IMR-90 (cell line): ENCODE results near the gene NOVA2. TPM values are rescaled to one million over a fixed set of nuclear protein-coding genes. Genes with fewer than 3 reads are reported as not detected.

Source experiments
- ATAC-seq: fragments of 200-7000 bp; cut with Tn5 transposase; 2 replicates; pipeline ENCODE4 v1.9.1; 2020; ENCODE audit warnings: low read depth, mild to moderate bottlenecking, moderate library complexity
- BruUV-seq: library from RNA; stranded (reverse); fragments of 400-500 nt; replicated peaks from 2 replicates; lab custom pipeline; 2021; lab: Mats Ljungman, UMichigan
- CTCF ChIA-PET: fragments of 300-600 bp; formaldehyde crosslinking; extraction: SDS; loops from one replicate; lab custom pipeline; 2021; ENCODE audit warnings: antibody characterized with exemption; lab: Yijun Ruan, JAX
- POLR2A ChIA-PET: fragments of 300-600 bp; sonication (Branson Sonifier 250); formaldehyde crosslinking; loops from one replicate; lab custom pipeline; 2022; ENCODE audit warnings: antibody characterized with exemption; ENCODE audit not compliant: unreplicated experiment; lab: Charles Lee
- DNase-seq: peaks from one replicate; pipeline ENCODE4 v3.0.0; 2013
- H2AFZ ChIP-seq: replicated peaks from 2 replicates; pipeline ENCODE3; 2013; ENCODE audit warnings: low read length, mild to moderate bottlenecking; ENCODE audit not compliant: poor library complexity
- H2AK5ac ChIP-seq: 2 replicates; pipeline ENCODE4 v1.6.1; 2013; ENCODE audit warnings: low read depth, low read length, inconsistent platforms
- H2AK9ac ChIP-seq: replicated peaks from 2 replicates; pipeline ENCODE3; 2013; ENCODE audit warnings: mild to moderate bottlenecking, low read depth, low read length, moderate library complexity; ENCODE audit not compliant: poor library complexity
- H2BK120ac ChIP-seq: 2 replicates; pipeline ENCODE4 v1.6.1; 2013; ENCODE audit warnings: low read depth, low read length, inconsistent platforms
- H2BK15ac ChIP-seq: 3 replicates; pipeline ENCODE4 v1.6.1; 2013; ENCODE audit warnings: low read depth, low read length, inconsistent platforms
- H2BK20ac ChIP-seq: 2 replicates; pipeline ENCODE4 v1.6.1; 2013; ENCODE audit warnings: low read depth, mild to moderate bottlenecking, inconsistent platforms, low read length, moderate library complexity
- H2BK5ac ChIP-seq: 2 replicates; pipeline ENCODE4 v1.6.1; 2013; ENCODE audit warnings: mild to moderate bottlenecking, low read depth, low read length, inconsistent platforms; ENCODE audit not compliant: poor library complexity, severe bottlenecking
- H3K14ac ChIP-seq: replicated peaks from 2 replicates; pipeline ENCODE4 v1.6.1; 2013; ENCODE audit warnings: low read depth, low read length, inconsistent platforms
- H3K18ac ChIP-seq: 2 replicates; pipeline ENCODE4 v1.6.1; 2013; ENCODE audit warnings: low read depth, low read length, control low read depth
- H3K23ac ChIP-seq: 2 replicates; pipeline ENCODE4 v1.6.1; 2013; ENCODE audit warnings: low read depth, low read length, inconsistent platforms
- H3K27ac ChIP-seq: 2 replicates; pipeline ENCODE4 v1.5.1; 2013; ENCODE audit warnings: mild to moderate bottlenecking, control low read depth, low read length; ENCODE audit not compliant: insufficient read depth
- H3K27me3 ChIP-seq: 2 replicates; pipeline ENCODE4 v1.6.1; 2013; ENCODE audit warnings: low read length; ENCODE audit not compliant: control insufficient read depth, insufficient read depth
- H3K36me3 ChIP-seq: 2 replicates; pipeline ENCODE4 v1.6.1; 2013; ENCODE audit warnings: low read length, mixed read lengths; ENCODE audit not compliant: control insufficient read depth, insufficient read depth
- H3K4ac ChIP-seq: 2 replicates; pipeline ENCODE4 v1.6.1; 2013; ENCODE audit warnings: low read depth, low read length, inconsistent platforms
- H3K4me1 ChIP-seq: 2 replicates; pipeline ENCODE4 v1.6.1; 2013; ENCODE audit warnings: low read length, mixed read lengths; ENCODE audit not compliant: control insufficient read depth, insufficient read depth
- H3K4me2 ChIP-seq: 2 replicates; pipeline ENCODE4 v1.6.1; 2013; ENCODE audit warnings: low read depth, mild to moderate bottlenecking, control low read depth, low read length, moderate library complexity
- H3K4me3 ChIP-seq: 2 replicates; pipeline ENCODE4 v1.5.1; 2013; ENCODE audit warnings: low read depth, mild to moderate bottlenecking, control low read depth, low read length, moderate library complexity; ENCODE audit not compliant: insufficient read depth
- H3K56ac ChIP-seq: 2 replicates; pipeline ENCODE4 v1.6.1; 2013; ENCODE audit warnings: low read length, inconsistent platforms; ENCODE audit not compliant: insufficient read depth; ENCODE audit errors: extremely low read depth
- H3K79me1 ChIP-seq, 2 experiments: 2 replicates each; pipeline ENCODE4 v1.6.1; 2013; ENCODE audit warnings: low read length in 2 of 2, inconsistent platforms in 1 of 2, low read depth in 1 of 2
- H3K9ac ChIP-seq: 2 replicates; pipeline ENCODE4 v1.6.1; 2013; ENCODE audit warnings: low read depth, low read length, control low read depth
- H3K9me1 ChIP-seq: 2 replicates; pipeline ENCODE4 v1.6.1; 2013; ENCODE audit warnings: low read length, inconsistent platforms; ENCODE audit not compliant: insufficient read depth
- H3K9me3 ChIP-seq: 2 replicates; pipeline ENCODE4 v1.6.1; 2013; ENCODE audit warnings: low read length; ENCODE audit not compliant: control insufficient read depth, insufficient read depth
- H4K20me1 ChIP-seq: 2 replicates; pipeline ENCODE4 v1.6.1; 2013; ENCODE audit warnings: low read length, inconsistent platforms; ENCODE audit not compliant: insufficient read depth
- H4K5ac ChIP-seq: 2 replicates; pipeline ENCODE4 v1.6.1; 2013; ENCODE audit warnings: mild to moderate bottlenecking, low read depth, low read length, control low read depth
- H4K8ac ChIP-seq, 2 experiments: 2 replicates each; pipeline ENCODE4 v1.6.1; 2013; ENCODE audit warnings: low read depth in 2 of 2, low read length in 2 of 2, control low read depth in 1 of 2, inconsistent platforms in 1 of 2
- H4K91ac ChIP-seq: 2 replicates; pipeline ENCODE4 v1.6.1; 2013; ENCODE audit warnings: low read depth, low read length, inconsistent platforms; ENCODE audit not compliant: insufficient read depth
- BHLHE40 ChIP-seq: fragments of 150-350 bp; IDR thresholded peaks from 2 replicates; pipeline ENCODE4 v1.6.1; 2016; ENCODE audit warnings: mild to moderate bottlenecking, low read depth, low read length
- CEBPB ChIP-seq: IDR thresholded peaks from 2 replicates; pipeline ENCODE4 v1.6.1; 2012; ENCODE audit warnings: low read depth, low read length, improper control_type of control experiment
- CHD1 ChIP-seq: IDR thresholded peaks from 2 replicates; pipeline ENCODE4 v1.6.1; 2012; ENCODE audit warnings: low read depth, low read length, improper control_type of control experiment
- CTCF ChIP-seq: conservative IDR thresholded peaks from 2 replicates; pipeline ENCODE4 v1.5.1; 2012; ENCODE audit warnings: mild to moderate bottlenecking, low read depth, low read length, improper control_type of control experiment
- ELK1 ChIP-seq: fragments of 150-350 bp; IDR thresholded peaks from 2 replicates; pipeline ENCODE4 v1.6.1; 2016; ENCODE audit warnings: low read depth, mild to moderate bottlenecking, low read length, moderate library complexity, borderline replicate concordance
- FOS ChIP-seq: fragments of 150-350 bp; IDR thresholded peaks from 2 replicates; pipeline ENCODE4 v1.6.1; 2016; ENCODE audit warnings: low read depth, low read length
- MAFK ChIP-seq: IDR thresholded peaks from 2 replicates; pipeline ENCODE4 v1.6.1; 2012; ENCODE audit warnings: low read depth, low read length, improper control_type of control experiment
- MAZ ChIP-seq: IDR thresholded peaks from 2 replicates; pipeline ENCODE4 v1.6.1; 2012; ENCODE audit warnings: low read depth, mild to moderate bottlenecking, low read length, improper control_type of control experiment, moderate library complexity, borderline replicate concordance
- MXI1 ChIP-seq: IDR thresholded peaks from 2 replicates; pipeline ENCODE4 v1.6.1; 2012; ENCODE audit warnings: low read depth, mild to moderate bottlenecking, low read length, moderate library complexity, borderline replicate concordance
- NFE2L2 ChIP-seq: fragments of 150-350 bp; IDR thresholded peaks from 2 replicates; pipeline ENCODE4 v1.6.1; 2016; ENCODE audit warnings: low read depth, mild to moderate bottlenecking, low read length
- RAD21 ChIP-seq: IDR thresholded peaks from 2 replicates; pipeline ENCODE4 v1.6.1; 2012; ENCODE audit warnings: low read length, improper control_type of control experiment
- RCOR1 ChIP-seq: IDR thresholded peaks from 2 replicates; pipeline ENCODE4 v1.6.1; 2012; ENCODE audit warnings: mild to moderate bottlenecking, low read length, improper control_type of control experiment; ENCODE audit not compliant: insufficient replicate concordance
- RFX5 ChIP-seq: IDR thresholded peaks from 2 replicates; pipeline ENCODE4 v1.8.0; 2012; ENCODE audit warnings: low read depth, mild to moderate bottlenecking, low read length, moderate library complexity
- SMC3 ChIP-seq: fragments of 150-350 bp; IDR thresholded peaks from 2 replicates; pipeline ENCODE4 v1.6.1; 2016; ENCODE audit warnings: low read depth, mild to moderate bottlenecking, antibody characterized with exemption, low read length, moderate library complexity
- USF2 ChIP-seq: fragments of 150-350 bp; IDR thresholded peaks from 2 replicates; pipeline ENCODE4 v1.6.1; 2017; ENCODE audit warnings: mild to moderate bottlenecking, antibody characterized with exemption, low read length, low read depth
- WGBS, 2 experiments: methylation state at CpG; one replicate each; pipeline versions ENCODE4 v1.1.5 to v1.1.7; 2013; ENCODE audit warnings: missing lambda C conversion rate in 2 of 2; ENCODE audit not compliant: insufficient read length in 1 of 2; ENCODE audit errors: extremely low coverage in 2 of 2; 5-methylcytosine and 5-hydroxymethylcytosine counted together
- dilution Hi-C: fragments of 300-500 bp; cut with HindIII; formaldehyde crosslinking; loops from one replicate; pipeline ENCODE4 v1.14.3; 2018; ENCODE audit warnings: low sequenced_read_pairs; ENCODE audit not compliant: unreplicated experiment
- in situ Hi-C: fragments of 300-500 bp; cut with MboI; formaldehyde crosslinking; loops from 3 replicates; pipeline ENCODE4 v1.14.3; 2019; ENCODE audit warnings: low sequenced_read_pairs, inconsistent platforms, mixed read lengths
- intact Hi-C: fragments of 100-400 bp; cut with micrococcal nuclease; formaldehyde crosslinking; loops from 2 replicates; pipeline ENCODE4 v1.10.0; 2022
- polyA plus RNA-seq, 3 experiments: library from polyadenylated mRNA; depleted of rRNA; stranded (reverse); fragments of >200 nt; gene quantifications; 2 replicates each; pipeline ENCODE4 v1.2.3, GENCODE V29; 2012; ENCODE audit warnings: low replicate concordance in 1 of 3
- total RNA-seq: library from RNA; depleted of rRNA; stranded (reverse); fragments of >200 nt; gene quantifications from 2 replicates; pipeline ENCODE4 v1.2.3, GENCODE V29; 2012

Gene NOVA2
- total and polyA plus RNA-seq, 2 of the 4 experiments (the other 2 are of a cell fraction): 0.03 TPM; not detected in 1

GRCh38 chr19:45975306-45976070, 1.8 kb upstream of the NOVA2 start:
- Histone ChIP-seq H2BK15ac (no peak overlapping the region), H3K4me2 (no peak overlapping the region), H4K91ac (no peak overlapping the region), H3K27me3 (peaks cover 63% of the 10 kb centered on the region), H3K4me3 (no peak overlapping the region), H4K20me1 (no peaks in the 10 kb centered on the region), H3K18ac (no peak overlapping the region), H2BK5ac (no peak overlapping the region), H3K4ac (no peak overlapping the region), H3K36me3 (no peaks in the 10 kb centered on the region), H2AFZ (no peak overlapping the region), H3K9me3 (peaks cover 4% of the 10 kb centered on the region; the same call in 1 of the 2 replicates), H3K4me1 (no peaks in the 10 kb centered on the region), H4K5ac (no peak overlapping the region), H3K9ac (no peak overlapping the region), H3K14ac (no peak overlapping the region), H3K23ac (no peak overlapping the region), H4K8ac (no peak overlapping the region), H2AK5ac (no peak overlapping the region), H3K79me1 (no peaks in the 10 kb centered on the region), H3K9me1 (0 out of 2 replicates have a peak, but pooled peaks cover 2% of the 10 kb centered on the region), H3K56ac (no peak overlapping the region), H2AK9ac (peak overlapping the region; percentile 19), H2BK120ac (no peak overlapping the region), H3K27ac (no peak overlapping the region), H2BK20ac (no peak overlapping the region)
- intact Hi-C loops: no loop called here
- in situ Hi-C loops: no loop called here
- dilution Hi-C loops: no loop called here
- no peak for ATAC-seq
- DNase-seq: no peak
- no TSS peak for BruUV-seq
- WGBS, 2 experiments: 80% methylated on average over 1 of the region's 11 CpGs; no CpG with 5 or more reads in 1 of the 2 experiments
- ChIA-PET POLR2A (no interaction called here), CTCF (no interaction called here)
- no peak for TF ChIP-seq RAD21
- TF ChIP-seq MAFK: no peak
- TF ChIP-seq ELK1: no peak
- no peak for TF ChIP-seq RCOR1
- no peak for TF ChIP-seq RFX5
- no peak for TF ChIP-seq CTCF
- no peak for TF ChIP-seq CEBPB
- TF ChIP-seq FOS: no peak
- no peak for TF ChIP-seq BHLHE40
- TF ChIP-seq NFE2L2: no peak
- no peak for TF ChIP-seq SMC3
- no peak for TF ChIP-seq MAZ
- TF ChIP-seq CHD1: no peak
- TF ChIP-seq MXI1: no peak
- TF ChIP-seq USF2: no peak
